22Rv1 (cell line): ENCODE data around the gene ESRRG.

ENCODE experiments used
- H3K27ac ChIP-seq: fragments of 450-650 bp; 2 replicates; pipeline ENCODE4 v1.5.1; 2017
- CTCF ChIP-seq: fragments of 450-650 bp; IDR thresholded peaks from 2 replicates; pipeline ENCODE4 v1.5.1; 2017; ENCODE audit warnings: mild to moderate bottlenecking
- ZFX ChIP-seq: fragments of 450-650 bp; IDR thresholded peaks from 2 replicates; pipeline ENCODE4 v1.6.1; 2017; ENCODE audit warnings: antibody characterized with exemption, borderline replicate concordance

Gene ESRRG

GRCh38 chr1:216462066-216462775 is 261.0 kb downstream of the ESRRG start:
- TF ChIP-seq CTCF (no peak), ZFX (no peak)
- H3K27ac ChIP-seq: no peak overlapping the region

GRCh38 chr1:216461466-216461865 is 261.8 kb downstream of the ESRRG start:
- H3K27ac ChIP-seq: no peak overlapping the region
- no peak for TF ChIP-seq CTCF
- no peak for TF ChIP-seq ZFX

GRCh38 chr1:216459651-216460207 is 263.5 kb downstream of the ESRRG start:
- H3K27ac ChIP-seq: no peak overlapping the region
- TF ChIP-seq ZFX (no peak), CTCF (no peak)

GRCh38 chr1:216458812-216459211 is 264.4 kb downstream of the ESRRG start:
- no peak overlapping the region for H3K27ac ChIP-seq
- TF ChIP-seq ZFX (no peak), CTCF (no peak)

- no peak overlapping the region for H3K27ac ChIP-seq
- TF ChIP-seq ZFX: no peak
Observed at GRCh38 chr1:216457356-216457755, 265.9 kb downstream of the ESRRG start.

GRCh38 chr1:216456682-216457081 is 266.5 kb downstream of the ESRRG start:
- TF ChIP-seq CTCF (no peak), ZFX (no peak)
- H3K27ac ChIP-seq: no peak overlapping the region

GRCh38 chr1:216453777-216454176 is 269.5 kb downstream of the ESRRG start:
- H3K27ac ChIP-seq: no peak overlapping the region
- TF ChIP-seq ZFX (no peak), CTCF (no peak)
